Neuron (in vitro differentiated cells): Measurements from ENCODE around the gene GSKIP.

Experiments
- H2AFZ ChIP-seq: one replicate; pipeline ENCODE4 v1.6.1; 2013; ENCODE audit warnings: low read depth, mild to moderate bottlenecking, inconsistent platforms, low read length, moderate library complexity
- H3K27me3 ChIP-seq: one replicate; pipeline ENCODE4 v1.6.1; 2013; ENCODE audit warnings: low read length; ENCODE audit not compliant: insufficient read depth
- H3K36me3 ChIP-seq: one replicate; pipeline ENCODE4 v1.6.1; 2013; ENCODE audit warnings: low read length; ENCODE audit not compliant: insufficient read depth
- H3K4me1 ChIP-seq: one replicate; pipeline ENCODE4 v1.6.1; 2013; ENCODE audit warnings: low read length; ENCODE audit not compliant: insufficient read depth
- H3K4me3 ChIP-seq: 2 replicates; pipeline ENCODE4 v1.5.1; 2013; ENCODE audit warnings: mild to moderate bottlenecking, low read length, moderate library complexity
- H3K9me3 ChIP-seq: one replicate; pipeline ENCODE4 v1.6.1; 2013; ENCODE audit warnings: low read length

GSKIP gene

DNA sequence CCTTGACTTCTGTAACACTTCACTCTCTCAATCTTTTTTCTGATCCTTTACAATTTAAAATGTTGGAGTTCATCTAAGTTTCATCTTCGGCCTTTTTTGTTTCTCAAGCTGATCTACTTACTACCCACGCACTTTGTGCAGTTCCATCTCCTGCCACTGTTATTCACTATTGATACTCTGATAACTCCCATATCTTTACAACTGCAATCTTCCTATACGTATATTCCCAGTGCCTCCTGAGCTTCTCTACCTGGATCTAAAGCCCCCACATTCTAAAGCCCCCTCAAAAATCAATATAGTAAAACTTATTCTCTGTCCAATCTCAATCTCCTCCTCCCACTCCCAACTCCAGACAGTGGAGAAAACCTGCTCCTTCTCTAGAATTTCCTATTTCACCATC lies 6.1 kb upstream of the GSKIP start:
- Histone ChIP-seq H3K36me3 (peaks cover 2% of the 10 kb centered on the region), H3K27me3 (no peaks in the 10 kb centered on the region), H3K9me3 (peaks cover 4% of the 10 kb centered on the region), H2AFZ (no peak overlapping the region), H3K4me3 (no peak overlapping the region), H3K4me1 (peaks cover 11% of the 10 kb centered on the region)

- Histone ChIP-seq H3K4me1 (peaks cover 19% of the 10 kb centered on the region), H3K4me3 (no peak overlapping the region)
Measured at GRCh38 chr14:96359959-96360358, 3.4 kb upstream of the GSKIP start.

DNA sequence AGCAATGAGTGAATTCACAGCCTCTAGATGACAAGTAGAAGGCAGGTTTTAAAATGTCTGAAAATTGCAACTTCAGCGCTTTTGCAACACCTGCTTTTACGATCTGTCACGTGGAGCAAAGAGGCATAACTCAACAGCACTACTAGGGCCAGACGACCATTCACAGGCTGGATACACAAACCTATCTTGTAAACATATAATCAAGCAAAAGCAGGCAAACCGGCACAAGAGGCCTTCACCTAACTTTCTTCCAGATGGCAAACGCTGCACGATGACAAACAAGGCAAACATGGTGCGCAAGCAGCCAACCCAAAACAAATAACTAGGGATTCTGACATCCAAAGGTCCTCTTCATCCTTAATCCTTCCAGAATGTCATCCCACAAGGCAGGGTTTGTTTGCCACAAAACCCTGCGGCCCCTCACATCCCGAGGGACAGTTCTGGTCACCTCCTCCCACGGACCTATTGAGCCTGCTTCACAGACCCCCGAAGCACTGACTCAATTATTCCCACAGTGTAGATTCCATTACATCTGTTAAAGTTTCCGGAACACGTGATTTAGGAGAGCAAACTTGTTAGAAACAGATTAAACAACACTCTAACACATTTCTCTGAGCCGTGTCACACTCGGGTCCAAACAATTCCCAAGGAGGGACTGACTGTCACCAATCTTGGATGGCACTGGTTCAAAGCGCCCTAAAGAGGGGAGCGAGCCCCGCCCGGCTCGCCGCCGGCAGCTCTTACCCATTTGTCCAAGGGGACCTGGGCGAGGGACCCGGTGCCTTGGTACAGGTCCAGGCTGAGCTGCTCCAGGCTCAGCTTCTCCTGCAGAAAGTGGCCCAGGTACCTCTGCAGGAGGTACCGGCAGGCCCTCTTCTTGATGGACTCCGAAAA lies 1.0 kb upstream of the GSKIP start:
- Histone ChIP-seq H3K4me1 (peaks cover 20% of the 10 kb centered on the region), H3K4me3 (peak overlapping the region; percentile 75), H3K27me3 (no peaks in the 10 kb centered on the region), H3K9me3 (no peaks in the 10 kb centered on the region), H2AFZ (peak overlapping the region; percentile 92), H3K36me3 (no peaks in the 10 kb centered on the region)

More at GRCh38 chr14:96359959-96360358, 3.4 kb upstream of the GSKIP start:
- no peaks in the 10 kb centered on the region for H3K27me3 ChIP-seq
- no peaks in the 10 kb centered on the region for H3K9me3 ChIP-seq
- no peak overlapping the region for H2AFZ ChIP-seq
- H3K36me3 ChIP-seq, result no peaks in the 10 kb centered on the region

- H3K4me1 ChIP-seq, result peaks cover 20% of the 10 kb centered on the region
- peak overlapping the region; percentile 84 for H2AFZ ChIP-seq
- H3K36me3 ChIP-seq, result no peaks in the 10 kb centered on the region
- H3K27me3 ChIP-seq, result no peaks in the 10 kb centered on the region
- no peaks in the 10 kb centered on the region for H3K9me3 ChIP-seq
- peak overlapping the region; percentile 75 for H3K4me3 ChIP-seq
Measured at GRCh38 chr14:96363751-96364336, 518 bp downstream of the GSKIP start.

GRCh38 chr14:96364962-96365361 lies 1.6 kb downstream of the GSKIP start:
- Histone ChIP-seq H3K4me3 (peak overlapping the region; percentile 75), H3K9me3 (no peaks in the 10 kb centered on the region), H2AFZ (no peak overlapping the region), H3K4me1 (peaks cover 20% of the 10 kb centered on the region), H3K27me3 (no peaks in the 10 kb centered on the region), H3K36me3 (no peaks in the 10 kb centered on the region)

- Histone ChIP-seq H3K4me1 (peaks cover 9% of the 10 kb centered on the region), H3K36me3 (no peaks in the 10 kb centered on the region), H3K27me3 (no peaks in the 10 kb centered on the region), H3K4me3 (no peak overlapping the region), H3K9me3 (peaks cover 4% of the 10 kb centered on the region), H2AFZ (no peak overlapping the region)
Measured at GRCh38 chr14:96368534-96368933, 5.2 kb downstream of the GSKIP start.

GRCh38 chr14:96370528-96370927 lies 7.2 kb downstream of the GSKIP start:
- no peaks in the 10 kb centered on the region for H3K4me1 ChIP-seq
- H3K27me3 ChIP-seq, result no peaks in the 10 kb centered on the region
- H3K36me3 ChIP-seq, result no peaks in the 10 kb centered on the region
- no peak overlapping the region for H3K4me3 ChIP-seq
- H3K9me3 ChIP-seq, result peaks cover 6% of the 10 kb centered on the region
- H2AFZ ChIP-seq, result no peak overlapping the region

DNA sequence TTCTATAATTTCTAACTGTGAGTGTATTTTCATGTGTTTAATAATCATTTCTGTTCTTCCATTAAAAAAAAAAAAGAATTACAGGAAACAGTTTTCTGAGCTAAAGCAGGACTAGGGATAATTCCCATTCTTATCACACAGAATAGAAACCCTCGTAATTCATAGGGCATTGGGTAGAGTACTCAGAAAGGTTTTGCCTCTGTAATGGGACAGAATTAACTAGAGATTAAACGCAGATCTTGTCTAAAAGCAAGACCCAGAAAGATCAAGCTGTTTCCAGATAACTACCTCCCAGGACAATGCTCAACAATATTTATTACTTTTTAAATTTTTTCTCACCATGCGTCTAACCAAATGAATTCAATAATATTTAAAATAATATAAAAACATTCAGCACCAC lies 10.2 kb downstream of the GSKIP start:
- no peaks in the 10 kb centered on the region for H3K27me3 ChIP-seq
- H2AFZ ChIP-seq, result no peak overlapping the region
- no peaks in the 10 kb centered on the region for H3K4me1 ChIP-seq
- peaks cover 6% of the 10 kb centered on the region for H3K9me3 ChIP-seq
- H3K4me3 ChIP-seq, result no peak overlapping the region
- H3K36me3 ChIP-seq, result no peaks in the 10 kb centered on the region

- Histone ChIP-seq H3K27me3 (no peaks in the 10 kb centered on the region), H2AFZ (no peak overlapping the region), H3K4me3 (no peak overlapping the region), H3K36me3 (no peaks in the 10 kb centered on the region), H3K4me1 (no peaks in the 10 kb centered on the region), H3K9me3 (peaks cover 3% of the 10 kb centered on the region)
Measured at GRCh38 chr14:96376093-96376492, 12.8 kb downstream of the GSKIP start.

DNA sequence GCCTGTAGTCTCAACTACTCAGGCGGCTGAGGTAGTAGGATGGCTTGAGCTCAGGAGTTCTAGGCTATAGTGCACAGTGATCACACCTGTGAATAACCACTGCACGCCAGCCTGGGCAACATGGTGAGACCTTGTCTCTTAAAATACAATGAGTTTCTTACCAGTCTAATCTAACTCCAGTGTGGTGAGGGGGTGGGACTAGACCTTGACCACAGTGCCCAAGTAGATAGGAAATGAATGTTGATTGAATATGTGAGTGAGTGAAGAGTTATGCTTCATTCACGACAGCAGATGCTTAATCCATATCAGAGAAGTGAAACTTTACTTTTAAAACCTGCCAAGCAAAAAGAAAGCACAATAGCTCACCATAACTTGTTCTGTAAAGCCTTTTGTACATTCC lies 17.4 kb downstream of the GSKIP start:
- Histone ChIP-seq H2AFZ (no peak overlapping the region), H3K4me1 (no peaks in the 10 kb centered on the region), H3K36me3 (peaks cover 31% of the 10 kb centered on the region), H3K4me3 (no peak overlapping the region), H3K9me3 (no peaks in the 10 kb centered on the region), H3K27me3 (no peaks in the 10 kb centered on the region)

GRCh38 chr14:96383445-96383844 lies 20.1 kb downstream of the GSKIP start:
- no peaks in the 10 kb centered on the region for H3K4me1 ChIP-seq
- H3K27me3 ChIP-seq, result no peaks in the 10 kb centered on the region
- H3K4me3 ChIP-seq, result no peak overlapping the region
- no peak overlapping the region for H2AFZ ChIP-seq
- H3K9me3 ChIP-seq, result no peaks in the 10 kb centered on the region
- H3K36me3 ChIP-seq, result peaks cover 39% of the 10 kb centered on the region

GRCh38 chr14:96384053-96384452 lies 20.7 kb downstream of the GSKIP start:
- Histone ChIP-seq H3K27me3 (no peaks in the 10 kb centered on the region), H3K36me3 (peaks cover 40% of the 10 kb centered on the region), H3K4me1 (no peaks in the 10 kb centered on the region), H3K4me3 (no peak overlapping the region), H3K9me3 (no peaks in the 10 kb centered on the region), H2AFZ (no peak overlapping the region)

- H3K4me3 ChIP-seq, result no peak overlapping the region
- H3K27me3 ChIP-seq, result no peaks in the 10 kb centered on the region
- peaks cover 40% of the 10 kb centered on the region for H3K36me3 ChIP-seq
- H3K9me3 ChIP-seq, result no peaks in the 10 kb centered on the region
- H3K4me1 ChIP-seq, result no peaks in the 10 kb centered on the region
- H2AFZ ChIP-seq, result no peak overlapping the region
Measured at GRCh38 chr14:96384740-96385139, 21.4 kb downstream of the GSKIP start.
